Measurements from ENCODE around the gene ACOX3. TPM values are rescaled to one million over a fixed set of nuclear protein-coding genes. Genes with fewer than 3 reads are reported as not detected.

The ACOX3 gene
- total and polyA plus RNA-seq, 2 donors (not counting 1 experiment from before 2014, with no cell fraction given): 6.8 to 23.8 TPM

DNA sequence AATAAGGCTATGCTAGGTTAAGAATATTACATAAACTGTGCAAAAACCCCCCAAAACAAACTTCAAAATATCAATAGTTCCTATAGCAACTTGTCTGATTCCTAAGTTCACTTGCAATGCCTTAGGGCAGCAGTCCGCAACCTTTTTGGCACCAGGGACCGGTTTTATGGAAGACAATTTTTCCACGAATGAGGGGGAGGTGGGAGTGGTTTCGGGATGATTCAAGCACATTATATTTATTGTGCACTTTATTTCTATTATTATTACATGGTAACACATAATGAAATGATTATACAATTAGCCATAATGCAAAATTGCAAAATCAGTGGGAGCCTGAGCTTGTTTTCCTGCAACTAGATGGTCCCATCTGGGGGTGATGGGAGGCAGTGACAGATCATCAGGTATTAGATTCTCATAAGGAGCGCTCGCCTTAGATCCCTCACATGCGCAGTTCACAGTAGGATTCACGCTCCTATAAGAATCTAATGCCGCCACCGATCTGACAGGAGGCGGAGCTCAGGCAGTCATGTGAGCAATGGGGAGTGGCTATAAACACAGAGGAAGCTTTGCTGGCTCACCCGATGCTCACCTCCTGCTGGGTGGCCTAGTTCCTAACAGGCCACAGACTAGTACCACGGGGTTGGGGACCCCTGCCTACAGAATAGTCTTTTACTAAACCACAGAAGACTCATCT, 39.7 kb downstream of the ACOX3 start:
- H4K20me1 ChIP-seq (ENCODE audit: control insufficient read depth, extremely low read depth, insufficient read depth, low read length): no peaks in the 10 kb centered on the region
- no peak for TF ChIP-seq EZH2 (IDR thresholded peaks at IDR 0.05; ENCODE audit: low read length, missing control alignments)
- TF ChIP-seq, protein P1, sequence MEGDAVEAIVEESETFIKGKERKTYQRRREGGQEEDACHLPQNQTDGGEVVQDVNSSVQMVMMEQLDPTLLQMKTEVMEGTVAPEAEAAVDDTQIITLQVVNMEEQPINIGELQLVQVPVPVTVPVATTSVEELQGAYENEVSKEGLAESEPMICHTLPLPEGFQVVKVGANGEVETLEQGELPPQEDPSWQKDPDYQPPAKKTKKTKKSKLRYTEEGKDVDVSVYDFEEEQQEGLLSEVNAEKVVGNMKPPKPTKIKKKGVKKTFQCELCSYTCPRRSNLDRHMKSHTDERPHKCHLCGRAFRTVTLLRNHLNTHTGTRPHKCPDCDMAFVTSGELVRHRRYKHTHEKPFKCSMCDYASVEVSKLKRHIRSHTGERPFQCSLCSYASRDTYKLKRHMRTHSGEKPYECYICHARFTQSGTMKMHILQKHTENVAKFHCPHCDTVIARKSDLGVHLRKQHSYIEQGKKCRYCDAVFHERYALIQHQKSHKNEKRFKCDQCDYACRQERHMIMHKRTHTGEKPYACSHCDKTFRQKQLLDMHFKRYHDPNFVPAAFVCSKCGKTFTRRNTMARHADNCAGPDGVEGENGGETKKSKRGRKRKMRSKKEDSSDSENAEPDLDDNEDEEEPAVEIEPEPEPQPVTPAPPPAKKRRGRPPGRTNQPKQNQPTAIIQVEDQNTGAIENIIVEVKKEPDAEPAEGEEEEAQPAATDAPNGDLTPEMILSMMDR (conservative IDR thresholded peaks at IDR 0.05 in 1 of 2, IDR thresholded peaks at IDR 0.05 in 1 of 2; ENCODE audit: low read depth in 1 of 2, low read length in 2 of 2): no peak
- H3K4me3 ChIP-seq (replicated peaks in 1 of 4; ENCODE audit: control extremely low read depth in 1 of 4, insufficient read depth in 1 of 4, low read depth in 3 of 4, low read length in 4 of 4): no peak overlapping the region
- no peaks in the 10 kb centered on the region for H3K9me3 ChIP-seq (ENCODE audit: control insufficient read depth, insufficient read depth, low read depth, low read length)
- no peak overlapping the region for H2AFZ ChIP-seq (ENCODE audit: low read length)
- H3K27ac ChIP-seq (ENCODE audit: insufficient read depth, low read length): no peak overlapping the region
- no peak overlapping the region for H3K9ac ChIP-seq (ENCODE audit: insufficient read depth, low read length)
- no peaks in the 10 kb centered on the region for H3K27me3 ChIP-seq (ENCODE audit: control insufficient read depth, insufficient read depth, low read length)
- H3K4me2 ChIP-seq (ENCODE audit: extremely low read depth, insufficient read depth, low read length): no peak overlapping the region
- H3K4me1 ChIP-seq (ENCODE audit: control insufficient read depth, extremely low read depth, insufficient read depth, low read length): no peaks in the 10 kb centered on the region
- DNase-seq (ENCODE audit: low read depth in 2 of 2): no peak
- no peaks in the 10 kb centered on the region for H3K36me3 ChIP-seq (ENCODE audit: control insufficient read depth, insufficient read depth, low read length)
- no peaks in the 10 kb centered on the region for H3K79me2 ChIP-seq (ENCODE audit: control insufficient read depth, insufficient read depth, low read length)

DNA sequence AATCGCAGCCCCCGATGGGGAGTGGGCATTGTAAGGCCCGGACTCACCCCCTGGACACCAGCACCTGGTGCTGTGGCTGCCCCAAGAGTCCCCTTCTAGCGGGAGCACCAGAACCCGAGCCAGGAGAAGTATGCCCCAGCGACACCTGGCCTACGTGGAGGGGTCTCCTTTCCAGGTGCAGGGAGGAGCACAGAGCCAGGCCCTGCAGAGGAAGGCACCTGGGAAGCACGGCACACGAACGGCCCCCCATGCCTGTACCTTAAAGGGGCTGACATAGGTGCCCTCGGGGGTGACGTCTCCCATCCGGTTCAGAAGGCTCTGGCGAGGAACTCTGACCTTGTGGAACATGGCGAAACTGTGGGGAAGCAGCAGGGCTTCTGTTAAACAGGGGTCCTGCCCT, 41.2 kb downstream of the ACOX3 start:
- DNase-seq (ENCODE audit: low read depth in 2 of 2): no peak
- Histone ChIP-seq H3K4me1 (ENCODE audit: control insufficient read depth, extremely low read depth, insufficient read depth, low read length) (peaks cover 5% of the 10 kb centered on the region), H3K4me2 (ENCODE audit: extremely low read depth, insufficient read depth, low read length) (no peak overlapping the region), H4K20me1 (ENCODE audit: control insufficient read depth, extremely low read depth, insufficient read depth, low read length) (no peaks in the 10 kb centered on the region), H3K4me3 (replicated peaks in 1 of 4; ENCODE audit: control extremely low read depth in 1 of 4, insufficient read depth in 1 of 4, low read depth in 3 of 4, low read length in 4 of 4) (no peak overlapping the region), H3K27ac (ENCODE audit: insufficient read depth, low read length) (no peak overlapping the region), H3K9ac (ENCODE audit: insufficient read depth, low read length) (peak overlapping the region; percentile 4), H3K79me2 (ENCODE audit: control insufficient read depth, insufficient read depth, low read length) (no peaks in the 10 kb centered on the region), H3K9me3 (ENCODE audit: control insufficient read depth, insufficient read depth, low read depth, low read length) (no peaks in the 10 kb centered on the region), H2AFZ (ENCODE audit: low read length) (no peak overlapping the region), H3K27me3 (ENCODE audit: control insufficient read depth, insufficient read depth, low read length) (no peaks in the 10 kb centered on the region), H3K36me3 (ENCODE audit: control insufficient read depth, insufficient read depth, low read length) (no peaks in the 10 kb centered on the region)
- TF ChIP-seq, protein P1 (conservative IDR thresholded peaks at IDR 0.05 in 1 of 2, IDR thresholded peaks at IDR 0.05 in 1 of 2; ENCODE audit: low read depth in 1 of 2, low read length in 2 of 2): no peak
- TF ChIP-seq EZH2 (IDR thresholded peaks at IDR 0.05; ENCODE audit: low read length, missing control alignments): no peak

DNA sequence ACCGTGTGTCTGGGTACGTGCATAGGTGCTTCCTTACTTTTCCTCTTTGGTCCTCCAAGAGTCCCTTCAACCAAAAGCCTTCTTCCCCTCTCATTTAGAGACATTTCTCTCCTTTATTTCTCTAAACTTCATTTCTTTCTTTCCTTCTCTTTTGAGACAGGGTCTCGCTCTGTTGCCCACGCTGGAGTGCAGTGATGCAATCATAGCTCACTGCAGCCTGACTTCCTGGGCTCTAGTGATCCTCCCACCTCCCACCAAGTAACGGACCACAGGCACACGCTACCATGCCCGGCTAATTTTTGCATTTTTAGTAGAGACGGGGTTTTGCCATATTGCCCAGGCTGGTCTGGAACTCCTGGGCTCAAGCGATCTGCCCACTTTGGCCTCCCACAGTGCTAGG, 42.2 kb downstream of the ACOX3 start:
- no peaks in the 10 kb centered on the region for H3K36me3 ChIP-seq (ENCODE audit: control insufficient read depth, insufficient read depth, low read length)
- H2AFZ ChIP-seq (ENCODE audit: low read length): no peak overlapping the region
- no peak overlapping the region for H3K9ac ChIP-seq (ENCODE audit: insufficient read depth, low read length)
- DNase-seq (ENCODE audit: low read depth in 2 of 2): no peak
- H3K4me2 ChIP-seq (ENCODE audit: extremely low read depth, insufficient read depth, low read length): no peak overlapping the region
- peaks cover 5% of the 10 kb centered on the region for H3K4me1 ChIP-seq (ENCODE audit: control insufficient read depth, extremely low read depth, insufficient read depth, low read length)
- H3K27ac ChIP-seq (ENCODE audit: insufficient read depth, low read length): no peak overlapping the region
- H3K27me3 ChIP-seq (ENCODE audit: control insufficient read depth, insufficient read depth, low read length): no peaks in the 10 kb centered on the region
- TF ChIP-seq, protein P1 (conservative IDR thresholded peaks at IDR 0.05 in 1 of 2, IDR thresholded peaks at IDR 0.05 in 1 of 2; ENCODE audit: low read depth in 1 of 2, low read length in 2 of 2): no peak
- TF ChIP-seq EZH2 (IDR thresholded peaks at IDR 0.05; ENCODE audit: low read length, missing control alignments): no peak
- H3K9me3 ChIP-seq (ENCODE audit: control insufficient read depth, insufficient read depth, low read depth, low read length): no peaks in the 10 kb centered on the region
- H3K4me3 ChIP-seq (replicated peaks in 1 of 4; ENCODE audit: control extremely low read depth in 1 of 4, insufficient read depth in 1 of 4, low read depth in 3 of 4, low read length in 4 of 4): no peak overlapping the region
- no peaks in the 10 kb centered on the region for H3K79me2 ChIP-seq (ENCODE audit: control insufficient read depth, insufficient read depth, low read length)
- no peaks in the 10 kb centered on the region for H4K20me1 ChIP-seq (ENCODE audit: control insufficient read depth, extremely low read depth, insufficient read depth, low read length)

All from fibroblast of lung (primary cell).